ENCODE results near the gene MACF1.
A peak's percentile ranks its signal among the peaks of the same experiment; 100 is the strongest.

The MACF1 gene

GRCh38 chr1:39214998-39215873, 10.7 kb downstream of the MACF1 start:
- peak in 1 of 2 experiments; percentile 25 for DNase-seq

GRCh38 chr1:39216771-39217170, 12.3 kb downstream of the MACF1 start:
- no peak for DNase-seq

GRCh38 chr1:39220891-39221870, 16.7 kb downstream of the MACF1 start:
- DNase-seq: no peak

- DNase-seq: no peak
These were observed 19.9 kb downstream of the MACF1 start for GRCh38 chr1:39224295-39224829.

GRCh38 chr1:39226836-39227235, 22.3 kb downstream of the MACF1 start:
- DNase-seq: no peak

- no peak for DNase-seq
These were observed 23.8 kb downstream of the MACF1 start for GRCh38 chr1:39228252-39228651.

- no peak for DNase-seq
These were observed 25.0 kb downstream of the MACF1 start for GRCh38 chr1:39229504-39229903.

GRCh38 chr1:39230261-39231190, 26.0 kb downstream of the MACF1 start:
- peak; percentile 22 to 56 for DNase-seq

DNA sequence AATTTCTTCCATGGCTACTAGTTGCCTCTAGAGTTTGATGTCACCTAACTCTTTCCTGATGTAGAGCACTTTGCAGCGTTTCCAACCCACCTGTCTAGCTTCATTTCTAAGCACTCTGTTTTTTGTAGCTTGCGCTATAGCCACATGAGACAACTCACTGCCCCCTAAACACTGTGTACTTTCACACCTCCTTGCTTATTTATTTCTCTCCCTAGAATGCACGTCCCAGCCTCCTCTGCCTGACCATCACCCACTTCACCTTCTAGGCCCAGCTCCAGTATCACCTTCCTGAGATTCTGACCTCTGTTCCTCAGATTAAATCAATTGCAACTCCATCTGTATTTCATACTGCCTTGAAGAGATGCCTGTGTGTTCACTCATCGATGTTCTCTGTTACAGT, 32.5 kb downstream of the MACF1 start:
- DNase-seq: no peak

DNA sequence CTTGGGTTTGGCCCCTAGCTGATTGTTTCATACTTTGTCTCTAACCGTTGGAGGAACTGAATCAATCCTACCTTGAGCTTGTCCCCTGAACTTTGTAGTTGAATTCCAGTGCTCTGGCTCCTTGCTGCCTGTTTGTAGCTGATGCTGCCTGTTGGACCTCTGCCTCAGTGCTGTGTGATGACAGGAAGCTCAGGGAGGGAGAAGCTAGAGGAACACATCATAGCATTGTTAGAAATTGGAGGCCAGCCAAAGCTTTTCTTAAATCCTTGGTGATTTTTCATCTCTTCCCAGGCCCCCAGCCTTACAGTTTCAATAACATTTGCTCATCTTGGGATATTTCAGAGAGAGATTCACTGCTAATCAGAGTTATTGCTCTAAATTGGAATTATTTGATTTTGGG, 34.0 kb downstream of the MACF1 start:
- DNase-seq: no peak

GRCh38 chr1:39239968-39240367, 35.5 kb downstream of the MACF1 start:
- DNase-seq: no peak

DNA sequence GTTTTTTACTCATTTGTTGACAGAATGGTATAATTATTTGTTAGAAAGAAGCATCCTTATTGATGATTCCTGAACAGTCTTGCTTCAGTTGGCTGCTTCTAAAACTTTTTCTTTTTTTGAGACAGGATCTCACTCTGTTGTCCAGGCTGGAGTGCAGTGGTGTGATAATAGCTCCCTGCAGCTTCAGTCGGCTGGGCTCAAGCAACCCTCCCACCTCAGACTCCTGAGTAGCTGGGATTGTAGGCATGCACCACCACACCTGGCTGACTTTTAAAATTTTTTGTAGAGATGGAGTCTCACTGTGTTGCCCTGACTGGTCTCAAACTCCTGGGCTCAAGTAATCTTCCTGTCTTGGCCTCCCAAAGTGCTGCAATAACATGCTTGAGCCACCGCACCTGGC, 38.8 kb downstream of the MACF1 start:
- no peak for DNase-seq

- no peak for DNase-seq
These were observed 46.2 kb downstream of the MACF1 start for GRCh38 chr1:39250460-39251240.

DNA sequence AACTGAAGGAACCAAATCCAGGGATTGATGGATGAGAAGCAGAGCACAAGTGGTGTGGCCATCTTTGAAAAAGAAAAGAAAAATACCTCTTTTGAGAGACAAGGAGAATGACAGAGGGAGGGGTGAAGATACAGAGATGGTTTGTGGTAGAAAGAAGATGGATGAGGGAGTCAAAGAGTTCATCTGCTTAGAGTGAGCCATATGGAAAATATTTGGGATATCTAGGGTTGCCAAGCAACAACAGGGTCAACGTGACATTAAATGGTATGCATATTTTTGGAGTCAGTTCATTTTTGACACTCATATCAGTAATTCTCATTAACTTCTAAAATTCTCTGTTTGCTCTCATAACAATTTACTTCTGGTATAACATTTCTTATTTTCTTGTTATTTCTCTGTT, 50.7 kb downstream of the MACF1 start:
- no peak for DNase-seq

- DNase-seq: peak; percentile 56 to 60
These were observed 53.8 kb downstream of the MACF1 start for GRCh38 chr1:39258146-39258924.

DNA sequence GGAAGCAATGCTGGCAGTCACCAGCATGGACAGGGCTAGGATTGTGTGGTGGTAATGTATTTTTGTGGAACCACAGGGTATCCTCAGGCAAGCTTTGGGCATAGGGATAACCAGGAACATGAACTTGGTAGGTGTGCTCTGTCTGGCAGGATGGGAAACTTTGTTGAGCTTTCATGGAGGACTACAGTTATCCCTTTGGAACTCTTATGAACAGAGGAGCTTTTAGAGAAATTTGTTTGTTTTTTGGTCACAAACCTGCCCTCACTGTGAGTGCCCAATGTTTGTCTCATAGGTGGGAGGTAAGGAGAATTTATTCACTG, 54.4 kb downstream of the MACF1 start:
- DNase-seq: no peak

DNA sequence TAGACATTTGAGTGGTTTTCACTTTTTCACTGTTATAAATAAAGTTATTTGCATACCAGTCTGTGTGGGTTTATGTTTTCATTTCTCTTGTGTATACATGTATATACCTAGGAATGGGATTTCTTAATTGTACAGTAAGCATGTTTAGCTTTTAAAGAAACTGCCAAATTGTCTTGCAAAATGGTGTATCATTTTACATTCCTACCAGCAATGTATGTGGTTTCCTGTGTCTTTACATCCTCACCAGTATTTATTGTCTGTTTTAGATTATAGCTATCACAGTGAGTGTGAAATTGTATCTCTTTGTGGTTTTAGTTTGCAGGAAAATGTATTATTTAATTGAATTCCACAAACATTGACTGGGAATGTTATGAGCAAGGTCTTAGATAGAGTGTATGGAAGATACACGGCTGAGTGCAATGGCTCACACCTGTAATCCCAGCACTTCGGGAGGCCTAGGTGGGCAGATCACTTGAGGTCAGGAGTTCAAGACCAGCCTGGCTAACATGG, 57.3 kb downstream of the MACF1 start:
- no peak for DNase-seq

DNA sequence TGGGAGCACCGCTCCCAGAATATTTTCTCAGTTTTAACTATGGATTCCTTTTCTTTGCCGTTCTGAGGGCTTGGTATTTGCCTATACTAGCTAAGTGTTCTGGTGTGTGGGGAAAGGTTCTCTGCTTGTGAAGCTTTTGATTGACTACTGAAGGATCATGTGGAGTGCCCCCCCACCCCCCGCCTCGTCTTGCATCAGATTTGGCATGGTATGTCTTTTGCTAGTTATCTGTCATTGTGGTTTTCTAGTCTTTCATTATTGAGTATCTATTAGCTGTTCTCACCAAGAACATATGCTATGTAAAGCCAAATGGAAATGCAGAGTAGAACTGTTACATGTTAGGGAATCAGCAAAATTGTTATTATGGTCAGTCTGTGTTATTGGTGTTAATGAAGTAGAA, 58.3 kb downstream of the MACF1 start:
- DNase-seq: no peak

- DNase-seq: no peak
These were observed 61.8 kb downstream of the MACF1 start for GRCh38 chr1:39266269-39266668.

DNA sequence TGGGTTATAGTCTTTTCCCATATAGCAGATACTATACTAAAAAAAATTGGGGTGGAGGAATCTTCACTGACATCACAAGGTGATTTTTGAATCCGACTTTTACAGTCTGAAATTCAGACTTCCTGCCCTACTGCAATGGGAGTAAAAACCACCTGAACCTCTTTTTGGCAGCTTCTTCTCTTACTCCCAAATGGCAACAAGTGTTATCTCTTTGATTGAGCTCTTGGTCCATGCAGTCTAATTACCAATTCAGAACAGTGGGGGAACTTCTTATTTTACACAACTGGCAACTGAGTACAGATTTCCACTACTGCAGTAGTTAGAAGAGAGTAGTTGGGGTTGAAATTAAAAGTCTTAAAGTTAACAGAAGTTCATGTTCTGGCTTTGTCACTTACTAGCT, 62.3 kb downstream of the MACF1 start:
- no peak for DNase-seq
